ENCODE data around the gene C4A.
"Not testable (repeated sequence)": the region's sequence is repeated elsewhere in the genome, so short reads cannot be mapped to it uniquely, and the experiment has no call there.

The C4A gene

GRCh38 chr6:31961616-31962015, 20.2 kb upstream of the C4A start:
- no peak for DNase-seq (ENCODE audit: low spot score)

DNA sequence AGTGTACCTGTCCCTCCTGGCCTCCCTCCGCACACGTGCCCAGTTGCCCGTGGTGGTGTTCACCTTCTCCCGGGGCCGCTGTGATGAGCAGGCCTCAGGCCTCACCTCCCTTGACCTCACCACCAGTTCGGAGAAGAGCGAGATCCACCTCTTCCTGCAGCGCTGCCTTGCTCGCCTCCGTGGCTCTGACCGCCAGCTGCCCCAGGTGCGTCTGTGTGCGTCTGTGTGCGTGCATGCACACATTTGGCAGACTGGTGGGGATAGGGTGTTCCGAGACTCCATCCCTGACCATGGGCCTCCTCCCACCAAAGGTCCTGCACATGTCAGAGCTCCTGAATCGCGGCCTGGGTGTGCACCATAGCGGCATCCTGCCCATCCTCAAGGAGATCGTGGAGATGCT, 17.9 kb upstream of the C4A start:
- no peak for DNase-seq (ENCODE audit: low spot score)

- no peak for DNase-seq (ENCODE audit: low spot score)
Measured at GRCh38 chr6:31965700-31966099, 16.2 kb upstream of the C4A start.

DNA sequence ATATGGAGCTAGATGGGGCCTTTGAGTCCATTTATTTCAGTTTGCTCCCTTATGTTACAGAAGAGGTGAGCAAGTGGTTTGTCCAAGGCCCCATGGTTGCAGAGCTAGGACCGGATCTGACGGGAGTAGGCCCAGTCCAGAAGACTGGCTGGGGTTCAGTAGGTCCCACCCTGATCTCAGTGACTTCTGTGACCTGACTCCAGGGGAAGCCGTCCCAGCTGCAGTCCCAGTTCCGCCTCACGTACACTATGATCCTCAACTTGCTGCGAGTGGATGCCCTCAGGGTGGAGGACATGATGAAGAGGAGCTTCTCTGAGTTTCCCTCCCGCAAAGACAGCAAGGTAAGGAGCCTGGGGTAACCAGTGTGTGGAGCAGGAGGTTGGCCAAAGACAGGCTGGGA, 15.4 kb upstream of the C4A start:
- no peak for DNase-seq (ENCODE audit: low spot score)

DNA sequence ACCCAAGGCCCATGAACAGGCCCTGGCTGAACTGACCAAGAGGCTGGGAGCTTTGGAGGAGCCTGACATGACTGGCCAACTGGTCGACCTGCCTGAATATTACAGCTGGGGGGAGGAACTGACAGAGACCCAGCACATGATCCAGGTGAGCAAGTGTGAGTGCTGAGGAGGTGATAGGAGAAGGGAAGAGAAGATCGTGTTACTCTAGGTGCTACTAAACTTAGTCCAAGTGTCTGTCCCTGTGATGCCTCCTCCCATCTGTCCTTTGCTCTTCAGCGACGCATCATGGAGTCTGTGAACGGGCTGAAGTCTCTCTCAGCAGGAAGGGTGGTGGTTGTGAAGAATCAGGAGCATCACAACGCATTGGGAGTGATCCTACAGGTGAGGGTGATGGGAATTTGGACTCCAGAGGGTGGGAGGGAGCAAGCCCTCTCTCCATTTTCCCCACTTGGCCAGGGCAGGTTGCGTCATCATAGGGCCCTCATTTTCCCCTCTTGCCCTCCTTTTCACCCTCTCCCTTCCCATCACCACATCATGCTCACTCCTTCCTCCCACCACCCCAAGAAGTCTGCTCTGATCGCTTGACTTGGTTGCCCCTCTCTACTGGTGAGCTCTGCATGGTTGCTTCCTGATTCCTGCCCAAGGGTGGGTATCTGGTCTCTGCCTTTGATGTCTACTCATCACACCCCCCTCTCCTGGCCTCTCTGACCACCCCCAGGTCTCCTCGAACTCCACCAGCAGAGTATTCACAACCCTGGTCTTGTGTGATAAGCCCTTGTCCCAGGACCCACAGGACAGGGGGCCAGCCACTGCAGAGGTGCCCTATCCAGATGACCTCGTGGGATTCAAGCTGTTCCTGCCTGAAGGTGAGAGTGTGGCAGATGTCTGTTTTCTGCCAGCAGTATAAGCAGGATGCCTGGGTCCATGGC, 14.6 kb upstream of the C4A start:
- DNase-seq (ENCODE audit: low spot score) = no peak

- no peak for DNase-seq (ENCODE audit: low spot score)
Measured at GRCh38 chr6:31967926-31968320, 13.9 kb upstream of the C4A start.

- DNase-seq (ENCODE audit: low spot score) = no peak
Measured at GRCh38 chr6:31968326-31968725, 13.5 kb upstream of the C4A start.

GRCh38 chr6:31968791-31969711, 12.8 kb upstream of the C4A start:
- no peak for DNase-seq (ENCODE audit: low spot score)

- peak; percentile 11 for DNase-seq (ENCODE audit: low spot score)
Measured at GRCh38 chr6:31969712-31970603, 11.9 kb upstream of the C4A start.

- DNase-seq (ENCODE audit: low spot score) = no peak
Measured at GRCh38 chr6:31970604-31971271, 11.1 kb upstream of the C4A start.

GRCh38 chr6:31971279-31971992, 10.4 kb upstream of the C4A start:
- DNase-seq (ENCODE audit: low spot score) = no peak

GRCh38 chr6:31971993-31972708, 9.7 kb upstream of the C4A start, which contains the start of gene DXO:
Gene DXO (minus strand): TSS chr6:31972138. CDS start chr6:31971675, 463 bp downstream.
- peak; percentile 98 for DNase-seq (ENCODE audit: low spot score)

- peak; percentile 17 for DNase-seq (ENCODE audit: low spot score)
Measured at GRCh38 chr6:31972709-31973350, 9.0 kb upstream of the C4A start.

- not testable (repeated sequence) for DNase-seq (ENCODE audit: low spot score)
Measured at GRCh38 chr6:31976065-31976464, 5.8 kb upstream of the C4A start.

GRCh38 chr6:31977816-31978431, 3.9 kb upstream of the C4A start:
- no peak for DNase-seq (ENCODE audit: low spot score)

- no peak for DNase-seq (ENCODE audit: low spot score)
Measured at GRCh38 chr6:31978831-31979230, 3.0 kb upstream of the C4A start.

GRCh38 chr6:31979238-31979898, 2.5 kb upstream of the C4A start:
- no peak for DNase-seq (ENCODE audit: low spot score)

- DNase-seq (ENCODE audit: low spot score) = not testable (repeated sequence)
Measured at GRCh38 chr6:31980195-31980876, 1.5 kb upstream of the C4A start.
